Vagina (tissue), 2 donors: ENCODE results near the gene UBQLN1. TPM values are rescaled to one million over a fixed set of nuclear protein-coding genes. Genes with fewer than 3 reads are reported as not detected.
"Not testable (repeated sequence)": the region's sequence is repeated elsewhere in the genome, so short reads cannot be mapped to it uniquely, and the experiment has no call there.

Experiments
- DNase-seq, 2 donors: peaks; one replicate each; pipeline ENCODE4 v3.0.0-alpha.2; 2017; ENCODE audit errors: extremely low spot score in 2 of 2
- H3K27ac ChIP-seq: fragments of 200-600 bp; sonication (generic); one replicate; pipeline ENCODE4 v1.5.1; 2019
- H3K27me3 ChIP-seq: fragments of 200-600 bp; sonication (generic); one replicate; pipeline ENCODE4 v1.5.1; 2019
- H3K36me3 ChIP-seq, 2 donors: fragments of 200-600 bp; sonication (generic); one replicate each; pipeline ENCODE4 v1.5.1; 2017 to 2019
- H3K4me1 ChIP-seq: fragments of 200-600 bp; sonication (generic); one replicate; pipeline ENCODE4 v1.5.1; 2019
- H3K4me3 ChIP-seq, 2 donors: fragments of 200-600 bp; sonication (generic); 1 replicate in 1 of 2; 2 replicates in 1 of 2; pipeline ENCODE4 v1.5.1; 2016 to 2019
- H3K9me3 ChIP-seq: fragments of 200-600 bp; sonication (generic); one replicate; pipeline ENCODE4 v1.5.1; 2019
- POLR2A ChIP-seq, 2 donors: fragments of 450-650 bp; IDR thresholded peaks; one replicate each; pipeline ENCODE4 v1.6.1; 2017; ENCODE audit warnings: antibody characterized with exemption in 2 of 2, mild to moderate bottlenecking in 2 of 2, moderate library complexity in 2 of 2
- POLR2AphosphoS5 ChIP-seq, 2 donors: sonication (generic); formaldehyde crosslinking; IDR thresholded peaks; one replicate each; pipeline ENCODE4 v1.9.0; 2017; ENCODE audit warnings: antibody characterized with exemption in 2 of 2, mild to moderate bottlenecking in 2 of 2, low read depth in 1 of 2; ENCODE audit not compliant: insufficient read depth in 1 of 2
- intact Hi-C: fragments of 100-400 bp; cut with DNase I; formaldehyde crosslinking; loops from one replicate; pipeline ENCODE4 v1.15.1; 2023
- total RNA-seq: library from RNA; depleted of rRNA; stranded (reverse); fragments of >200 nt; gene quantifications from one replicate; pipeline ENCODE4 v1.2.3, GENCODE V29; 2016
- TF ChIP-seq, protein P1 (sequence below), 3 experiments: fragments of 450-650 bp in 2 of 3; fragments of 200-600 bp in 1 of 3; sonication (generic) in 1 of 3; IDR thresholded peaks; one replicate each; pipeline ENCODE4 v1.5.1; 2017 to 2019; ENCODE audit warnings: antibody characterized with exemption in 3 of 3, mild to moderate bottlenecking in 2 of 3, moderate library complexity in 2 of 3

The UBQLN1 gene
- total RNA-seq, 1 donor from 2014 or later: 90.8 TPM

DNA sequence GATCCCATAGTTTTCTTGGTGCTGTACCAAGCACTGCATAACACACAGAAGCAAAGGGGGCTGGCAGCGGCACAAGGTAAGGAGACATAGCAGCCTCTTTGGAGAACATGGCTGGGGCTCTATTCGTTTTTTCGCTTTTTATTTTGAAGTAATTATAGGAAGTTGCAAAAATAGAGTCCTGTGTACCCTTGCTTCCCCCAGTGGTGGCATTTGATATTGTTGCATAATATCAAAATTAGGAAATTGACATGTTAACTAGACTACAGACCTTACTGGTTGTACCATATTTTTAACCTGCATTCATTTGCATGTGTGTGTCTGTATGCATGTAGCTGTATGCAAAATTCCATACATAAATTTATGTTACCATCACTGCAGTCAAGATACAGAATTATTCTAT lies 6.6 kb upstream of the UBQLN1 start:
- H3K4me3 ChIP-seq: no peak overlapping the region
- H3K27me3 ChIP-seq: no peaks in the 10 kb centered on the region
- no peak overlapping the region for H3K27ac ChIP-seq
- H3K4me1 ChIP-seq: no peaks in the 10 kb centered on the region
- DNase-seq: no peak
- no peaks in the 10 kb centered on the region for H3K36me3 ChIP-seq
- TF ChIP-seq, protein P1, sequence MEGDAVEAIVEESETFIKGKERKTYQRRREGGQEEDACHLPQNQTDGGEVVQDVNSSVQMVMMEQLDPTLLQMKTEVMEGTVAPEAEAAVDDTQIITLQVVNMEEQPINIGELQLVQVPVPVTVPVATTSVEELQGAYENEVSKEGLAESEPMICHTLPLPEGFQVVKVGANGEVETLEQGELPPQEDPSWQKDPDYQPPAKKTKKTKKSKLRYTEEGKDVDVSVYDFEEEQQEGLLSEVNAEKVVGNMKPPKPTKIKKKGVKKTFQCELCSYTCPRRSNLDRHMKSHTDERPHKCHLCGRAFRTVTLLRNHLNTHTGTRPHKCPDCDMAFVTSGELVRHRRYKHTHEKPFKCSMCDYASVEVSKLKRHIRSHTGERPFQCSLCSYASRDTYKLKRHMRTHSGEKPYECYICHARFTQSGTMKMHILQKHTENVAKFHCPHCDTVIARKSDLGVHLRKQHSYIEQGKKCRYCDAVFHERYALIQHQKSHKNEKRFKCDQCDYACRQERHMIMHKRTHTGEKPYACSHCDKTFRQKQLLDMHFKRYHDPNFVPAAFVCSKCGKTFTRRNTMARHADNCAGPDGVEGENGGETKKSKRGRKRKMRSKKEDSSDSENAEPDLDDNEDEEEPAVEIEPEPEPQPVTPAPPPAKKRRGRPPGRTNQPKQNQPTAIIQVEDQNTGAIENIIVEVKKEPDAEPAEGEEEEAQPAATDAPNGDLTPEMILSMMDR (IDR thresholded peaks at IDR 0.05): no peak
- no peak for TF ChIP-seq POLR2AphosphoS5 (IDR thresholded peaks at IDR 0.05; ENCODE audit: insufficient read depth in 1 of 2, low read depth in 1 of 2)
- no peak for TF ChIP-seq POLR2A (IDR thresholded peaks at IDR 0.05)
- intact Hi-C loops: no loop called here
- no peaks in the 10 kb centered on the region for H3K9me3 ChIP-seq

DNA sequence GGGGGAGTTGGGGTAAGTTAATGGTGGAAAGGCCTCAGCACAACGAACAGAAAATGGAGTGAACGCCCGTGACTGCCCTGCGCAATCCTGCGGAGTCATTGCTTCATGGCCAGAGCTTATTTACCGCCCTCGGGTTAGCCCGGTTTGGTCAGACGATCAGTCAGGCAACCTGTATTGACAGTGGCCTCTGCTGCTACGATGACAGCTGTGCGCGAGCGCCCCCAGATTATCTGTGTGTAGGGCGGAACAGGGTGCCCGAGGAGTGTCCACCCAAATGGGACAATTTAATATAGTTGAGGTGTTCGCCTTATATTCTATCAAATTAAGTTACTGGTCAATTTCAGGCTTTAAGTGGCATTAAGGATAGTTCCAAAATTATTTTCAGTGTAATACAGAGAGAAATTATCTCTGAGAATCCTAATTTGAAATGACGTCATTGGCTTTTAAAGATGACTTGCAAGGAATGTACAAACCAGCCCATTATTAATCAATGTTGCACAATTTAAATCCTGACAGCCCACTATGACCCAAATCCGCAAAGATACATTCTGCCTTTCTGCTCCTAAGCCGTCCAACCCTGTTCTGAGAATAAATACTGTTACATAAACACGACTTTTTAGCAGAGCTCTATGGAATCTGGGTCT lies 879 bp upstream of the UBQLN1 start:
- Histone ChIP-seq H3K27me3 (no peaks in the 10 kb centered on the region), H3K27ac (peak overlapping the region; percentile 98), H3K4me3 (peak overlapping the region; percentile 86 to 97), H3K9me3 (no peaks in the 10 kb centered on the region), H3K36me3 (no peaks in the 10 kb centered on the region), H3K4me1 (peaks cover 29% of the 10 kb centered on the region)
- intact Hi-C loops: no loop called here
- peak in 1 of 2 donors; percentile 93 for DNase-seq
- TF ChIP-seq POLR2A (IDR thresholded peaks at IDR 0.05): no peak
- no peak for TF ChIP-seq POLR2AphosphoS5 (IDR thresholded peaks at IDR 0.05; ENCODE audit: insufficient read depth in 1 of 2, low read depth in 1 of 2)
- TF ChIP-seq, protein P1 (IDR thresholded peaks at IDR 0.05): peak in 1 of 3 experiments; percentile 21

DNA sequence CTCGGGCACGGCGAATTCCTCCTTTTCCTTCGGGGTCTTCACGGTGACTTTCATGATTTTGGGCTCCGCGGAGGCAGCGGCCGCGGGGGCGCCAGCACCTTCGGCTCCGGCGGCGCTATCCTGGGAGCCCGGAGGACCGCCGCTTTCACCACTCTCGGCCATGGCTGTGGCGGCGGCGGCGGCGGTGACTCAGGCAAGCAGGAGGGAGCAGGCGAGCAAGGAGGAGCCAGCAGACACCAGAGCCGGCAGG lies 315 bp downstream of the UBQLN1 start:
- TF ChIP-seq POLR2AphosphoS5 (IDR thresholded peaks at IDR 0.05; ENCODE audit: insufficient read depth in 1 of 2, low read depth in 1 of 2): no peak
- TF ChIP-seq, protein P1 (IDR thresholded peaks at IDR 0.05): no peak
- TF ChIP-seq POLR2A (IDR thresholded peaks at IDR 0.05): no peak
- Histone ChIP-seq H3K36me3 (no peaks in the 10 kb centered on the region), H3K4me3 (peak overlapping the region; percentile 86 to 97), H3K27me3 (no peaks in the 10 kb centered on the region), H3K27ac (peak overlapping the region; percentile 98), H3K9me3 (no peaks in the 10 kb centered on the region), H3K4me1 (peaks cover 33% of the 10 kb centered on the region)
- intact Hi-C loops: no loop called here
- no peak for DNase-seq

DNA sequence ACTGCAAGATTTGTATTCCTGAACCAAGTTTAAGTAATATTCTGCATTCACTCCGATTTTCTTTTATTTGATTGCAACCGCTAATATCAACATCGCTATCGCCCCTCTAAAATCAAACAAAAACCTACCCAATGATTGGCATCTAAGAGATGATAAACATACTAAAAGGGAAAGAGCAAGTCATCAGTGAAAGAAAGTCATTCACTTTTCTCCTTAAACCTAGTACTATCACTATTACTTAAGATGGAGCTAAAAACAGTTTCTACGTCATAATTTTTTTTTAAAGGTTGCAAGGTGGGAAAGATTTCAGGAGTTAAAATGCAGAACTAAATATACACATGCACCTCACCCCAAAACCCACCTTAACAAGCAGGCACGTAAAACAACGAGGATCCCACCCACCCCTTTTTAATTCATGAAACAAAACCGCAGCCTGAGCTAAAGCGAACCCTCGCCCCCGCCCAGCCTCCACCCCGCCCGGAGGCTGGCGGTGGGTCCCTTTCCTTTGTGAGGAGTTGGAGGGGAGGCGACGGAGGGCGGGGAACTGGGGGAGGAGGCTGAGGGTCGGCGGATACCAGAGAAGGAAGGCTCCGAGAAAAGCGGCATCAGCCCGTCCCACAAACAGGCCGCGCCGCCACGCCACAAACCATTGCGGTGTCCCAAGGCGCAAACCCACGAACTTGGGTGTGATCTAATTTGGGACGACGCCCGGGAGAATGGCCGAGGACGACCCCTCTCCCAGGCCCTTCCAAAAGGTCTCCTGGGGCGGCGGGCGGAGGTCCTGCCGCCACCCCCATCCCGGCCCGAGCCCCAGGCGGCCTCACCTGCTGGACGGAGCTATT lies 861 bp downstream of the UBQLN1 start:
- peak overlapping the region; percentile 86 to 97 for H3K4me3 ChIP-seq
- no peaks in the 10 kb centered on the region for H3K36me3 ChIP-seq
- no peaks in the 10 kb centered on the region for H3K9me3 ChIP-seq
- TF ChIP-seq, protein P1 (IDR thresholded peaks at IDR 0.05): no peak
- TF ChIP-seq POLR2AphosphoS5 (IDR thresholded peaks at IDR 0.05; ENCODE audit: insufficient read depth in 1 of 2, low read depth in 1 of 2): no peak
- TF ChIP-seq POLR2A (IDR thresholded peaks at IDR 0.05): no peak
- H3K4me1 ChIP-seq: peaks cover 36% of the 10 kb centered on the region
- no peak for DNase-seq
- H3K27me3 ChIP-seq: no peaks in the 10 kb centered on the region
- H3K27ac ChIP-seq: peak overlapping the region; percentile 98
- intact Hi-C loops: no loop called here

DNA sequence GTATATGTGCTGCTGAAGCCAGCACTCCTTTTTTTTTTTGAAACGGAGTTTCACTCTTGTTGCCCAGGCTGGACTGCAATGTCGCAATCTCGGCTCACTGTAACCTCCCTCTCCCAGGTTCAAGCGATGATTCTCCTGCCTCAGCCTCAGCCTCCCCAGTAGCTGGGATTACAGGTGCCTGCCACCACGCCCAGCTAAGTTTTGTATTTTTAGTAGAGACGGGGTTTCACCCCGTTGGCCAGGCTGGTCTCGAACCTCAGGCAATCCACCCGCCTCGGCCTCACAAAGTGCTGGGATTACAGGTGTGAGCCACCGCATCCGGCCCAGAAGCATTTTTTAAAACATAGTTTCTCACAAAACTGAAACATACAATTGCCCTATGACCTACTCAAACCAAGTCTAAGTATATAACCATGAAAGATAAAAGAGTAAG lies 2.5 kb downstream of the UBQLN1 start:
- H3K4me1 ChIP-seq: peaks cover 53% of the 10 kb centered on the region
- H3K4me3 ChIP-seq, H3K36me3 ChIP-seq, H3K9me3 ChIP-seq, DNase-seq, H3K27me3 ChIP-seq, H3K27ac ChIP-seq, intact Hi-C loops: not testable (repeated sequence)
